ENCODE data around the gene DUSP9.

DUSP9 gene

DNA sequence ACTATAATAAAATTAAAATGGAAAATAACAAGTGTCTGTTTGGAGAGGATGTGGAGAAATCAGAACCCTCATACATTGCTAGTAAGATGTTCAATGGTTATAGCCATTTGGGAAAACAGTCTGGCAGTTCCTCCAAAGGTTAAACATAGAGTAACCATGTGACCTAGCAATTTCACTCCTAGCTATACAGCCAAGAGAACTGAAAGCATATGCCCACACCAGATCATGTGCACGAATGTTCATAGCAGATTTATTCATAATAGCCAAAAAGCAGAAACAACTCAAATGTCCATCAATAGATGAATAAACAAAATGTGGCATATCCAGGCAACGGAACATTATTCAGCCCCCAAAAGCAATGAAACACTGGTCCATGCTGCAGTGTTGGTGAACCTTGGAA lies 38.6 kb upstream of the DUSP9 start:
- TF ChIP-seq TAF1 (IDR thresholded peaks at IDR 0.05; ENCODE audit: borderline replicate concordance, insufficient read depth, low read length) (no peak), POLR2AphosphoS5 (IDR thresholded peaks at IDR 0.05; ENCODE audit: low read depth, low read length) (no peak), SIN3A (IDR thresholded peaks at IDR 0.05; ENCODE audit: borderline replicate concordance, insufficient read depth, low read length) (no peak), FOXP2 (optimal IDR thresholded peaks at IDR 0.05; ENCODE audit: borderline replicate concordance, extremely low read depth, extremely low read length, insufficient read depth) (no peak)
- TF ChIP-seq, protein P1, sequence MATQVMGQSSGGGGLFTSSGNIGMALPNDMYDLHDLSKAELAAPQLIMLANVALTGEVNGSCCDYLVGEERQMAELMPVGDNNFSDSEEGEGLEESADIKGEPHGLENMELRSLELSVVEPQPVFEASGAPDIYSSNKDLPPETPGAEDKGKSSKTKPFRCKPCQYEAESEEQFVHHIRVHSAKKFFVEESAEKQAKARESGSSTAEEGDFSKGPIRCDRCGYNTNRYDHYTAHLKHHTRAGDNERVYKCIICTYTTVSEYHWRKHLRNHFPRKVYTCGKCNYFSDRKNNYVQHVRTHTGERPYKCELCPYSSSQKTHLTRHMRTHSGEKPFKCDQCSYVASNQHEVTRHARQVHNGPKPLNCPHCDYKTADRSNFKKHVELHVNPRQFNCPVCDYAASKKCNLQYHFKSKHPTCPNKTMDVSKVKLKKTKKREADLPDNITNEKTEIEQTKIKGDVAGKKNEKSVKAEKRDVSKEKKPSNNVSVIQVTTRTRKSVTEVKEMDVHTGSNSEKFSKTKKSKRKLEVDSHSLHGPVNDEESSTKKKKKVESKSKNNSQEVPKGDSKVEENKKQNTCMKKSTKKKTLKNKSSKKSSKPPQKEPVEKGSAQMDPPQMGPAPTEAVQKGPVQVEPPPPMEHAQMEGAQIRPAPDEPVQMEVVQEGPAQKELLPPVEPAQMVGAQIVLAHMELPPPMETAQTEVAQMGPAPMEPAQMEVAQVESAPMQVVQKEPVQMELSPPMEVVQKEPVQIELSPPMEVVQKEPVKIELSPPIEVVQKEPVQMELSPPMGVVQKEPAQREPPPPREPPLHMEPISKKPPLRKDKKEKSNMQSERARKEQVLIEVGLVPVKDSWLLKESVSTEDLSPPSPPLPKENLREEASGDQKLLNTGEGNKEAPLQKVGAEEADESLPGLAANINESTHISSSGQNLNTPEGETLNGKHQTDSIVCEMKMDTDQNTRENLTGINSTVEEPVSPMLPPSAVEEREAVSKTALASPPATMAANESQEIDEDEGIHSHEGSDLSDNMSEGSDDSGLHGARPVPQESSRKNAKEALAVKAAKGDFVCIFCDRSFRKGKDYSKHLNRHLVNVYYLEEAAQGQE (IDR thresholded peaks at IDR 0.05; ENCODE audit: insufficient read depth in 1 of 2, low read depth in 2 of 2, low read length in 2 of 2) = no peak

DNA sequence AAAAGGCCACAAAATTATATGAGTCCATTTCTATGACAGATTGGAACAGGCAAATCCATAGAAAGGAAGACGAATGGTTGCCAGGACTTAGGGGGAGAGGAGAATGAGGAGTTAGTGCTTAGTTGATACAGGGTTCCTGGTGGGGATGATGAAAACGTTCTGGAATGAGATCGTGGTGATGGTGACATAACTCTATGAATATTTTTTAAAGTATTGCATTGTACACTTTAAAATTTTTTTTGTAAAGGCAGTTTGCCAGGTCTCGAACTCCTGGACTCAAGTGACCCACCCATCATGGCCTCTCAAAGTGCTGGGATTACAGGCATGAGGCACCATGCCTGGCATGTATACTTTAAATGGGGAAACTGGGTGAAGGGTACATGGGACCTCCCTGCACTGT lies 38.2 kb upstream of the DUSP9 start:
- TF ChIP-seq FOXP2 (optimal IDR thresholded peaks at IDR 0.05; ENCODE audit: borderline replicate concordance, extremely low read depth, extremely low read length, insufficient read depth) (no peak), SIN3A (IDR thresholded peaks at IDR 0.05; ENCODE audit: borderline replicate concordance, insufficient read depth, low read length) (no peak), POLR2AphosphoS5 (IDR thresholded peaks at IDR 0.05; ENCODE audit: low read depth, low read length) (no peak), TAF1 (IDR thresholded peaks at IDR 0.05; ENCODE audit: borderline replicate concordance, insufficient read depth, low read length) (no peak)
- TF ChIP-seq, protein P1 (IDR thresholded peaks at IDR 0.05; ENCODE audit: insufficient read depth in 1 of 2, low read depth in 2 of 2, low read length in 2 of 2) = no peak

DNA sequence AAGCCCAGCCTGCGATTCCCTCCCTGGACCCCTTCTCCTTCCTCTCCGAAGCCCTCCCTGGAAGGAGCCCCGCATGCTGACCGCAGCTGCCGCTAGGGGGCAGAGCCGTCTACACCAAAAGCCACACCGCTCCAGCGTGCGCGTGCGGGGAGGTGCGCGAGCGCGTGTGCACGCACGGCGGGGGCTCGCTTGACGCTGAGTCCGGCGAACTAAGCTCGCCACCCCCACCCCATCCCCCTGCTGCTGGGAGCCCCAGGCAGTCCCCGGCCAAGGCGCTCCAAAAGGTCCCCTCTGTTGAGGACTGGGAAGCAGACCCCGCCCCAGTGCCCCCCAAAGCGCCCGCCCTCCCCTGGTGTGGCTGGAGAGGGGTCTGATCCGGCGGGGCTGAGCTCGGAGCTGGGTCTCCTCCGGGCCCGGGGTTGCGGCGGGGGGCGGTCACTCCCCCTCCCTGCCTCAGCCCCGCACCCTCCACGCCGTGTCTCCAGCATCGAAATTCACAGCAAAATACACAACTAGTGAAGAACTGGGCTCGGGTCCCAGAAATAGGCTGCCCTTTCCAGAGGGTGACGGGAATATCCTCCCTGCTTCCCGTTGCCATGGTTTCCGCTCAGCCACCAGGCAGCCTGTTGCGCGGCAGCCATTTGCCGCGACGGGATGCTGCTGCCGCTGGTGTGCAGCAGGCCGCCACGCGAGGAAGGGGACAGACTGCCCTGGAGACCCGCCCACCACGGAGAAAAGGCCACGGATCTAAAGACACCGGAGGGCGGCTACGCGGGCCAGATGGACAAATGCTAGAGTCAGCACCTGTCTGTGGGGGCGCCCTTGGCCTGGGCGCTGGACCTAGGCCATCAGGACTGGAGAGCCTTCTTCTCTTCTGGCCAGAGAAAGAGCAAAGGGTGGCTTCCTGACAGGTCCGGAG lies 36.8 kb upstream of the DUSP9 start:
- TF ChIP-seq, protein P1 (IDR thresholded peaks at IDR 0.05; ENCODE audit: insufficient read depth in 1 of 2, low read depth in 2 of 2, low read length in 2 of 2) = no peak
- peak; percentile 91 for TF ChIP-seq FOXP2 (optimal IDR thresholded peaks at IDR 0.05; ENCODE audit: borderline replicate concordance, extremely low read depth, extremely low read length, insufficient read depth)

DNA sequence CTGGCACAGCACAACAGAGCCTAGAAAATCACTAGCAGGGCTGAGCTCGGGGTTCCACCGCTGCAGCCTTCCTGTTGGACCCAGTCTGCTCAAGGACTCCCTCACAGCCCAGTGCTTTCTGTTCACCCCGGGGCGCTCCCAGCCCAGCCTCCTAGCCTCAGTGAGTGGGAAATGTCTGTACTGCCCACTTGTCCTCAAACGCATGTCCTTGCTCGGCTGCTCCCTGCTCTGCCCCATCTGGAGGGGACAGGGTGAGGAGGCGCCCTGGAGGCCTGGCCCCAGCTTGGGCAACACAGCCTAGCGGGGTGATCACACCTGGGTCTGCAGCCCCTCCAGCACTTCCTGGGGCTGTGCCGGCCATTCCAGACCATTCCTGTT lies 36.2 kb upstream of the DUSP9 start:
- TF ChIP-seq FOXP2 (optimal IDR thresholded peaks at IDR 0.05; ENCODE audit: borderline replicate concordance, extremely low read depth, extremely low read length, insufficient read depth) (no peak), POLR2AphosphoS5 (IDR thresholded peaks at IDR 0.05; ENCODE audit: low read depth, low read length) (no peak), SIN3A (IDR thresholded peaks at IDR 0.05; ENCODE audit: borderline replicate concordance, insufficient read depth, low read length) (no peak), TAF1 (IDR thresholded peaks at IDR 0.05; ENCODE audit: borderline replicate concordance, insufficient read depth, low read length) (no peak)
- TF ChIP-seq, protein P1 (IDR thresholded peaks at IDR 0.05; ENCODE audit: insufficient read depth in 1 of 2, low read depth in 2 of 2, low read length in 2 of 2) = no peak
